Left ventricle myocardium superior (tissue), 1 donor: Measurements from ENCODE around the gene TNS1. TPM values are rescaled to one million over a fixed set of nuclear protein-coding genes. Genes with fewer than 3 reads are reported as not detected.
"Not testable (repeated sequence)": the region's sequence is repeated elsewhere in the genome, so short reads cannot be mapped to it uniquely, and the experiment has no call there.

ENCODE experiments used
- ATAC-seq: fragments of 200-7000 bp; cut with Tn5 transposase; one replicate; pipeline ENCODE4 v1.9.1; 2020; ENCODE audit warnings: mild to moderate bottlenecking, moderate library complexity
- DNase-seq: peaks from one replicate; pipeline ENCODE4 v3.0.0-alpha.2; 2020
- intact Hi-C: fragments of 100-400 bp; cut with micrococcal nuclease; formaldehyde crosslinking; loops from one replicate; pipeline ENCODE4 v1.11.0; 2022
- total RNA-seq: library from RNA; stranded (reverse); fragmentation: NEBNext Ultra II Directional; extraction: Animal tissue kit (Norgen Biotek cat#: 25700); gene quantifications from one replicate; pipeline ENCODE4 v1.2.1, GENCODE V29; 2021
- donor health status: DM: no; HTN: yes; CAD: no; lungs with severe emphysema.

TNS1 gene
- total RNA-seq, 1 donor from 2014 or later = 783 TPM

DNA sequence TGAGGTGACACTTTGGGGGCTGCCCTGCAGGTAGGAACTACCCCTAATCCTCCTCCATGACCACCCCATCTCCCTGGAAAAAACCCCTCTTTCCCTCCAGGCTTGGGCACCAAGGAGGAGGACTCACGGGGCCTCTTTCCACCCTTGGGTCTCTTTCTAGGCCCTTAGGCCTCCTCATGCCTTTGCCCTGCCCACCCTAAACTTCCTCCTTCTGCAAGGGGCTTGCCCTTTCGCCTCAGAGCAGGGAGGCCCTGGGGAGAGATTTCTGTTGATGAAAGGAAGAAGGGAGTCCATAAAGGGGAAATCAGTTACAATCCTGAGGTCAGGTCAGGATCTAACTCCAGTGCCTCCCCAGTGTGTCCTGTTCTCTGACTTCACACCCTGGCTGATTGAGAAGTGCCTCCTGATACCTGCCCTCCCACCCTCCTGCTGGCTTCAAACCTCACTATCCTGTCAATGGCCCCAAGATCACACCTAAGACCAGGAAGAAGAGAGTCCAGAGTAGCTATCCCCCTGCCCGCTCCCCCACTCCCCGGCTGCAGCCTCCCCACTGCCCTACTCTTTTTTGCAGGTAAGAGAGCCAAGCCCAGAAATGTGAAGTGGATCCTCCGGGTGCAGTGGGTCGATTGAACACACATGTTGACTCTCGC, 16.7 kb upstream of the TNS1 start:
- ATAC-seq (no peak), DNase-seq (no peak)
- intact Hi-C loops = no loop called here

DNA sequence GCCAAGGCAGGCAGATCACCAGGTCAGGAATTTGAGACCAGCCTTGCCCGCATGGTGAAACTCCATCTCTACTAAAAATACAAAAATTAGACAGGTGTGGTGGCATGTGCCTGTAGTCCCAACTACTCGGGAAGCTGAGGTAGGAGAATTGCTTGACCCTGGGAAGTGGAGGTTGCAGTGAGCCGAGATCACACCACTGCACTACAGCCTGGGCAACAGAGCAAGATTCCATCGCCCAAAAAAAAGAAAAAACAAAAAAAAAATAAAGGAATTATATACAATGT, 16.0 kb upstream of the TNS1 start:
- ATAC-seq, intact Hi-C loops, DNase-seq: not testable (repeated sequence)

DNA sequence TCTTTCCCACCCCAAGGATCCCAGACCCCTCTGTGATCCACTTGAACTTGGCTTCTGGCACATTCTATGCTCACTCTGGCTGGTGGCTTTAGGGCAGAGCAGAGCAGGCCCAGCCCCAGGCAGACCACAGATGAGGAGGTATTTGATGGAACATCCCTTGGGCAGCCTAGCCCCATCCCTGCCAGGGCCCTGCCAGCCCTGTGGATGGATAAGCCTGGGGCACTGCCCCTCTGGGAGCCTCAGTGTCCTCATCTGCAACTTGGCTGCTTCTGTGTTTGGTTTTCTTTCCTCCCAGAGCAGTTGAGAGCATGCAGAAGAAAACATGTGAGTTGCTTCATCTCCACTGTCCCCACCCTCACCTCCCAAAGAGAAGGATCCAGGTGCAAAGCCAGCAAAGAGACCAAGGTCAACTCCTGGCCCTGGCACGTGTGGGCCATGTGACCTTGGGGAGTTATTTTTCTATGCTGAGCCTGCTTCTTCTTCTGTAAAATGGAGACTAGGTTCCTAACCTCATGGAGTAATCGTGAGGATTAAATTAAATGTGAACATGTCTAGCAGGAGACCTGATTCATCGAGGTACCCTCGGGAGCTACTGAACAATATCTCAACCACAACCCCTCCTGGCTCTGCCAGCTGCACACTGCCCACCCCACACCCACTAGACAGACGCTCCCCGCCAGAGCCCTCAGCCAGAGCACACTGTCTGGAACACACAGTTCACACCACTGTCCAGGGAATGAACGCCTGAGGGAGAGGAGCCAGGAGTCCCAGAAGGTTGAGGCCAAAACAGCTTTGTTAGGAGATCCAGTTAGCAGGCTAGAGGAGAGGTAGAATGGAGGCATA, 14.6 kb upstream of the TNS1 start:
- ATAC-seq (peak; percentile 81), DNase-seq (peak; percentile 74)
- intact Hi-C loops = no loop called here

- ATAC-seq (no peak), DNase-seq (no peak)
- intact Hi-C loops = no loop called here
Observed at GRCh38 chr2:218016810-218017209, 14.0 kb upstream of the TNS1 start.

DNA sequence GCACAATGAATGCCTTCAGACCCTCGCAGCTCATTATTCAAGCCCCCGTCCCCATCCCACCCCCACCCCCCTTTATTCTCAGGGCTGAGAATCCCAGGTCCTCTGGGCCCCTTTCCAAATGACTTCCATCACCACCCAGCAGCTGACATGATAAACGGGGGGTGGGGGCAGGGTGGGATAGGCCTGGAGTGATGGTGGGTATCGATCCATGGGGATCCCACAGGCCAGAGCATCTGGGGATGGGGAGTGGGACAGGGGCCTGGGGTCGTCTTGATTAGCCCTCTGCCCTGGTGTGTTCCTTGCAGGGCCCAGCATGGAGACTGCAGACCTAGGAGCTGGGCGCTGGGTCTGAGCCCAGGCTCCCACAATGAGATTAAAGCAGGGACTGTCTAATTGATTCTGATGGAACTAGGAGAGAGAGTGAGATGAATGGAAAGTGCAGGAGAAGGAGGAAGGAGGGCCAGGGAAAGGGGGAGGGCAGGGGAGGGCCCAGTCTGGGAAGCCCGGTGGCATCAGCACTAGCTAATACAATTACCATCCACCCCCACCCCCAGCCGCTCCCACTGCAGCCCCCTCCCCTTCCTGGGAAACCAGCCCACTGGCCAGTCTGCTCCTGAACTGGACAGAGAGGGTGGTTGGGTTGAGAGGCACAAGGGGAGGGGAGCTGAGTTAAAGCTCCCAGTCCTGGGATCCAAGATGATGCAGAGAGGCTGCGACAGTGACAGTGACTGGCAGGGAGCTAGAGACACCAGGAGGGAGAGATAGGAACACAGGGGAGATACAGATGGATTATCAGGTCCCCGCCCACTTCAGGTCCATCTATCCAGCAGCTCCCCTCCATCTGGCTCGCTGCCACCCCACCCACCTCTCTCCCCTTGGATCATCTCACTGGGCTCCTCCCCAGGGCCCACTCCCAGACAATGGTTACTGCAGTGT, 13.1 kb upstream of the TNS1 start:
- no peak for DNase-seq

DNA sequence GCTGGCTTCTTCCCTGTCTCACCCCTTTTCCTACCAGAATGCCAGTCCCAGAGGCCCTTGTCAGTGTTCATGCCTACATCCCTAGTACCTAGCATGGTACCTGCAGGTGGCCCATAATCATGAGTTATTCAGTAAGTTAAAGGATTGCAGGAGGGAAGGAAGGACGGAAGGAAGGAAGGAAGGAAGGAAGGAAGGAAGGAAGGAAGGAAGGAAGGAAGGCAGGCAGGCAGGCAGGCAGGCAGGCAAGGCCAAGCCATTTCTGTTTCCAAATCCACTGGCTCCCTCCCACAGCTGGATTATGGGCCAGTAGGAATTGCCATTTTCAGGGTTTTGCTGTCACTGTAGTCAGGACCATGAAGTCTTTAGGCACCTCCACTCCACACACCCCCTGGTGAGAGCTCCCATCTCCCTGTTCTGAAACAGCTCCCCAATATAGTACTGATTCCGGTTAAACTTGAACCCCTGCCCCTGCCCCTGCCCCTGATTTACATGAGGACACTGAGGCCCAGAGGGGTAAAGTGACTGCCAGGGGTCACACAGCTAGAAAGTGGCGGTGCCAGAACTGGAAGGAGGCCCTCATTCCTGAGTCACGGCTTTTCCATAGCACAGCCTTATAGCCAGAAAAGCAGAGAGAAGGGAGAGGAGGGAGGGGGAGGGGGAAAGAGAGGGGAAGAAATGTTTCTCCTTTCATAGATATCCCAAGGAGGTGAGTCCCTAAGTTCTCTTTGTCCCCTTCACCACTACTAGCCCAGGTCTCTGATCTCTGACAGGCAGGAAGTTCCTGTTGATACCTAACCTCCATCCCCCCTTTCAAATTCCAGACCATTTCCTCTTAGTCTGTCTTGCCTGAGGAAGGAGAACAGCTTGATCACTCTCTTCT, 12.2 kb upstream of the TNS1 start:
- intact Hi-C loops = no loop called here
- DNase-seq = no peak
- no peak for ATAC-seq

More for the DNA sequence above, 13.1 kb upstream of the TNS1 start:
- no peak for ATAC-seq
- intact Hi-C loops = no loop called here

- ATAC-seq (no peak), DNase-seq (no peak)
- intact Hi-C loops = no loop called here
Observed at GRCh38 chr2:218013289-218013688, 10.5 kb upstream of the TNS1 start.

DNA sequence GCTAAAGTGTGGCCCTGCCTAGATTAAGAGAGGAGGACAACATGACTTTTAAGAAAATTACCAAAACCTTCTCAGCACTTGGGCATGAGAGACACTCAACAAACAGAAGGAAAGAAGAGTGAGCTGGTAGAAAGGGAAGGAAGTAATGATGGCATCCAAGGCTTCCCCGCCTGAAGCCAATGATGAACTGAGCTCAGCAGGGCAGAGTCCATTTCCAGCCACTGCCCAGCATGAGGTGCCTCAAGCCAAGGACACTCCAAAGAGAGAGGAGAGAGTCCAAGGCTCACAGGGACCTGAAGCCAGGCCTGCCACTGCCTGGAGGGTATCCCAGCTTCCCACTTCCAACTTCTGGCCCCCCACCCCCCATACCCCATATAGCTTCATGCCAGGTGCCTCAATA, 9.5 kb upstream of the TNS1 start:
- ATAC-seq = no peak
- DNase-seq = no peak
- intact Hi-C loops = no loop called here

DNA sequence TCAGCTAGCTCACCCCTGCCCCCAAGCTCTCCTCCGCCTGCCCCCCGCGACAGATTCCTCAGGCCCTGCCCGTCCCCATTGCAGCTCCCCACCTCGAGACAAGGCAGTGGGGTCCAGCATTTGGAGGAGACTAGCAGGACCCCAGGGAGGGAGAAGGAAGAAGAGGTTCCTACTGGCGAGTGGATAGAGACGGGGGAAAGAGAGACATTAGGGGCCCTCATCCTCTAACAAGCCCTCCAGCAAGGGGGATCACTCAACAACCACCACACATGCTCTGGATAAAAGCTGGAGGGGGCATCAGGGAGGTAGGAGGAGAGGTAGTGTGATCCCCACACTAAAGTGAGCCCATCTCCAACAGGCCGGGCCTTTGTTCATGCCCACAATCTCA, 8.9 kb upstream of the TNS1 start:
- no peak for ATAC-seq
- intact Hi-C loops = no loop called here
- DNase-seq = no peak

DNA sequence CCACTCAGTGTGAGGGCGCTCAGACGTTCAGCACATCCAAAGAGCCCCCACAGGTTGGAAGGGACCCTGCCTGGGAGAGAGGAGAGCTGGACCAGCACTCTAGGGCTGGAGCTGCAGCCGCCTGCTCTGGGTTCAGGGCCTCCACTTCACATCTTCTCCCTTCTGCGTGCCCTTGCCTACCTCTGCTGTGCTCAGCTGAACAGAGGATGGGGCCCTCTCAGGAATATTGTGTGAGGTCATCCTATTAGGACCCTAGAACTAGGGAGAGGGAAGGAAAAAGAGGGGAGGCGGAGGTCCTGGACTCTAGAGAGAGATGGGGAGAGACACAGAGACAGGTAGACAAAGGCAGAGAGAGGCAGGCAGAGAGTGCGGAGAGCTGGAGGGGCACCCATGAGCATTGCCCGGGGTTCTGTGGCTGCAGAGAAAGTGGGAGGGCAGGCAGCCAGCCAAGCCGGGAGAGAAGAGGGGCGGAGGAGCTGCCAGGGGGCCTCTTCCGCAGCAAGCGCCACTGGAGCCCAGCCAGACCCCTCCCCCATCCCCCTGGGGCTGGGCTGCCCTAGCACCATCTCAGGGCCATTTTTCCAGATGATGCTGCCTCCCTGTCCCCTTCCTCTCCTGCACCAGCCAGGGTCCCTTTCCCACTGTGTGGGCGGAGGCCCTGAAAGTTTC, 8.3 kb upstream of the TNS1 start:
- intact Hi-C loops = no loop called here
- ATAC-seq (no peak), DNase-seq (no peak)

DNA sequence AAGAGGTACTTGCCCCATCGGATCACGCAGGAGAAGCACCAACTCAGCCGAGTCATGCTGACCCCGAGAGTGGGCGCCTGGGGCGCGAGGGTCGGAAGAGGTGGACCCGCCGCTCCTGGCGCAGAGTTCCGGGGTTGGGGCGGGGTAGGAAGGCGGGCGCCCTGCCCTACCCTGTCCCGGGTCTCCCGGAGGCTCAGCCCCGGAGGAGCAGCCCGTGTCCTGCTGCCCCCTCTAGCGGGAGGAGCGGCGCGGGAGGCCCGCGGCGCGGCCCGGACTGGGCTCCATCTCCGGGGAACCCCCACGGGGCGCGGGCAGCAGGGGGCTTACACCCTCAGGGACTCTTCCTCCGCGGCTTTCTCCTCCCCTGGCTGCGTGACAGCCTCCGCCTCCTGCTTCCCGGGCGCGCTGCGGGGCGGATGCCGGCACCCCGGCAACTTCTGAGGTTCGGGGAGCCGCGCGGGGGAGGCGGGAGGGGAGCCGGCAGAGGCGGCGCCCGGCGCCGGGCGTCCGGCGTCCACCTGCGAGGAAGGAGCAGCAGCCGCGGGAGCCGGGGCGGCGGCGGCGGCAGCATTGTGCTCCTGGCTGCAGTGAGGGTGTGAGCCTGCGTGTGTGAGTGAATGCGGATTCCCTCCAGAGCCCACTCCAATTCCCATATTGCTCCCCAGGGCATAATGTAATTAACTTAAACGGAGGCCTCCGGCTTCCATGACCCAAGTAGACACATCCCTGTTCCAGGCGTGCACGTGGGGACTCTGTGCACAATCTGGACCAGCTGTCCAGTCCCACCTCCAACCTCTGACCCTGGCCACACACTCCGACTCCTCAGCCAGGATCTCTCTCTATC, 7.6 kb upstream of the TNS1 start:
- intact Hi-C loops = no loop called here
- DNase-seq (peak; percentile 78), ATAC-seq (peak; percentile 90)

GRCh38 chr2:218009765-218010139, 7.0 kb upstream of the TNS1 start:
- ATAC-seq (peak; percentile 2), DNase-seq (no peak)
- intact Hi-C loops = no loop called here

- ATAC-seq (no peak), DNase-seq (no peak)
- intact Hi-C loops = no loop called here
Observed at GRCh38 chr2:218009231-218009630, 6.4 kb upstream of the TNS1 start.

DNA sequence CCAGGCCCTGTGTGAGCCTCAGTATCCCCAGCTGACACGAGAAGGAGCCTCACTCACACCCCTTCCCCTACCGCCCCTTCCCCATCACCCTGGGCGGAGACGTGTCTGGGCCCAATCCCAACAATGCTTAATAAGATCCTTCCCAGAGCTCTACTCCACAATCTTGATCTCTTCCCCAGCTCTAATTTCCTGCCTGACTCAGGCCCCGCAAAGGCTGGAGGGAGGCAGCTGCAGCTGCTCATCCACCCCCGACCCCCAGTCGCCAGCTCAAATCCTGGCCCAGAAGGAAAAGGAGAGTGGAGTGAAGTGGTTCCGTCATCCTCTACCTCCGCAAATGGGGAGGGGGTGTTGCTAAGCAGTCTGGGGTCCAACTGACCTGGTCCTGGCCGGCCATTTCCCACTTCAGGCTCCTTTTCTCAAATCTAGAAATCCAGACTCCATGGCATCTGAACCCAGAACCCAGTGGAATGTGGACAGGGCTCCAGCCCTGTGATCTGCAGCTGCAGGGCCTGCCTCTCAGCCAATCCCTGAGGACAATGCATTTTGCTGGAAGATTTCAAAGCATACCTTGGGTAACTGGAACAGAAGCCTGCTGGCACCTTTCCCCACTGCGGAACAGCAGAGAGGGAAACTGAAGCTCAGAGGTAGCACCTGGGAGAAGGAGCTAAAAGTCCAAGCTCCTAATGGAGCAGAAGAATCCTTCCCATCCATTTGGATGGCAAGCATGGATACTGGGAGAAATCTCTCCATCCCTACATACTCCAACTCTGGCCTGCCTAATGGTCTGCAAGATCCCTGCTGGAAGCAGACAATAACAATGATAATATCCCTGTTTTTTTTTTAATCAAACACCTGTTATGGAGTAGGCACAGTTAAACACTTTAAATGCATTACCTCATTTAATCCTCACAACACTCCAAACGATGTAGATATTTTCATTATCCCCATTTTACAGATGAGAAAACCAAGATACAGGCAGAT, 5.6 kb upstream of the TNS1 start:
- DNase-seq (no peak), ATAC-seq (no peak)
- intact Hi-C loops = no loop called here

DNA sequence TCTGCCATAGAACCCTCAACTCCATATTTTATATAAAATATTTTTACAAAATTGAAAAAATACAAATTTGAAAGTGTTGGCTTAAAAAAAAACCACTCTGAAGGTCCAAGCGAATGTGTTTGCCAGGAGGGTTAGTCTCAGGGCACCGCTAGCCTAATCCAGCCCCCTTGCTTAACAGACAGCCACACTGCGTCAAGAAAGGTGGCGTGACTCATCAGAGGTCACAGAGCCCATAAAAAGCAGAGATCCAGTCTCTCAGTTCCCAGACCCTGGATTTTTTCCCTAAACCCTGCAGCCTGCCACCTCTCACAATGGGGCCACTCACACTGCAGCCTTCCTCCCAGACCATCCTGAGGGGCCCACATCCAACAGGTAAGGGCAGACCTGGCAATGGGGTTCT, 3.9 kb upstream of the TNS1 start:
- ATAC-seq (no peak), DNase-seq (no peak)
- intact Hi-C loops = no loop called here

DNA sequence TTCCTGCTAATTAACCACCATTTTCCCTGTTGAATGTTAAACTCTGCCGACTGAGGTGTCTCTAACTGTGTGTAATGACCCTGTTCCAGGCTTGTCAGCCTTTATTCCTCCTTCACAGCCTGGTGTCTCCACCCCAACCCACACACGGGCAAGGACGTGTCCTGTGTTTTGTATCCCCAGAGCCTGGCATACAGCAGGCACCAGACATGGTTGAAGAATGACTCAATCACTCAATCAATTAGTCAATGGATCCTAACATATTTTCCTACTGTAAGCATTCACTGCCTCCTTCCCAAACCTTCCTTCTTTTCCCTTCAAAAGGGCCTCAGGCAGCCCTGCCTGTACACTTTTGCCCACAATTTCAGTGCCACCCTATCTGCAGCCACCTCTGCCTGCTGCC, 2.7 kb upstream of the TNS1 start:
- DNase-seq = no peak
- no peak for ATAC-seq
- intact Hi-C loops = no loop called here

DNA sequence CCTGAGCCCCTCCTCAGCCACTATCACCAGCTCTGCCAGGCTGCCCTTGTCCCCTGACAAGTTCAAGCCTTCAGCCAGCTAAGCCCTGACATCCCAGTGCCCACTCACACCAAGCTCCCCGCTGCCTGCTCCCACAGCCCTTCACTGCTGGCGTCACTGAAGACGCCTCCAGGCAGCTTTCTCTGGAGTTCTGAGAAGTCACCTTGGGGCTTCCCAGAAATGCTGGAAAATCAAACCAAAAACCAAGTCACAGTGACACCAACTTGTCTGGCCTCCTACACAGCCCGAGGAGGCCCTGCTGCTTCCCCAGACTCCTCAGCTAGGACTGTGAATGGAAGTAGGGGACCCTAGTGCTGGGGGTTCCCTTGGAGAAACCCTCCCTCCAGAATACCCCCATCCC, 2.2 kb upstream of the TNS1 start:
- intact Hi-C loops = no loop called here
- DNase-seq (no peak), ATAC-seq (no peak)
